ENCODE data around the gene SOX30. TPM values are rescaled to one million over a fixed set of nuclear protein-coding genes. Genes with fewer than 3 reads are reported as not detected.

Gene SOX30
- total RNA-seq, 1 donor from 2014 or later = not detected

DNA sequence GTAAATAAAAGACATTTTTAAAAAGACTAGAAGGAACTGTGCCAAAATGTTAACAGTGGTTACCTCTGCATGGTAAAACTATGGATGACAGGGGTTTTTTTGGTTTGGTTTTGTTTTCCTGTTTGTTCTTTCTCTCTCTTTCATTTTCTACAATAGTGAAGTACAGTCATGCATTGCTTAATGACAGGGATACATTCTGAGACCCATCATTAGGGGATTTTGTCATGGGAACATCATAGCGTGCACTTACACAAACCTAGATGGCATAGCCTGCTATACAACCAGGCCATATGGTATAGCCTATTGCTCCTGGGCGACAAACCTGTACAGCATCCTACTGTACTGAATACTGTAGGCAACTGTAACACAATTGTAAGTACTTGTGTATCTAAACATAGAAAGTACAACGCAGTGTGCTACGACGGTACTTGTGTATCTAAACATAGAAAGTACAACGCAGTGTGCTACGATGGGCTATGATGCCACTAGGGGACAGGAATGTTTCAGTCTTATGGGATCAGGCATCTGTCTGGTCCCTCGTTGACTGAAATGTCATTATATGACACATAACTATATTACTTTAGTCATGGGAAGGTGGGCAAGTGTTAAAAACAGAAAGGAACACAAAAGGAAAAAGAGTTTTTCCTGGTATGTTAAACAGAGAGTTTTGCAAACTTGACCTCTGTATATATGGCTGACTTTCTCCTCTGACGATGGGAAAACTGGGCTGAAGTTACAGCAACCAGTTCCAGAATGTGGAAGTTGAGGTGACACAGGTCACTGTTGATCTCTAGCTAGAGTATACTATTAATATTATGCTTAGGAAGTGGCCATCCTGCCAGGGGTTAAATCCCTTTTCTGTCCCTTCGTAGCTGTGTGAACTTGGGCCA is 69.3 kb downstream of the SOX30 start:
- H3K36me3 ChIP-seq = no peaks in the 10 kb centered on the region
- H3K4me3 ChIP-seq = no peak overlapping the region
- no peaks in the 10 kb centered on the region for H3K27me3 ChIP-seq (ENCODE audit: low read depth)
- DNase-seq = no peak
- TF ChIP-seq, protein P1, sequence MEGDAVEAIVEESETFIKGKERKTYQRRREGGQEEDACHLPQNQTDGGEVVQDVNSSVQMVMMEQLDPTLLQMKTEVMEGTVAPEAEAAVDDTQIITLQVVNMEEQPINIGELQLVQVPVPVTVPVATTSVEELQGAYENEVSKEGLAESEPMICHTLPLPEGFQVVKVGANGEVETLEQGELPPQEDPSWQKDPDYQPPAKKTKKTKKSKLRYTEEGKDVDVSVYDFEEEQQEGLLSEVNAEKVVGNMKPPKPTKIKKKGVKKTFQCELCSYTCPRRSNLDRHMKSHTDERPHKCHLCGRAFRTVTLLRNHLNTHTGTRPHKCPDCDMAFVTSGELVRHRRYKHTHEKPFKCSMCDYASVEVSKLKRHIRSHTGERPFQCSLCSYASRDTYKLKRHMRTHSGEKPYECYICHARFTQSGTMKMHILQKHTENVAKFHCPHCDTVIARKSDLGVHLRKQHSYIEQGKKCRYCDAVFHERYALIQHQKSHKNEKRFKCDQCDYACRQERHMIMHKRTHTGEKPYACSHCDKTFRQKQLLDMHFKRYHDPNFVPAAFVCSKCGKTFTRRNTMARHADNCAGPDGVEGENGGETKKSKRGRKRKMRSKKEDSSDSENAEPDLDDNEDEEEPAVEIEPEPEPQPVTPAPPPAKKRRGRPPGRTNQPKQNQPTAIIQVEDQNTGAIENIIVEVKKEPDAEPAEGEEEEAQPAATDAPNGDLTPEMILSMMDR (IDR thresholded peaks at IDR 0.05) = no peak
- H3K4me1 ChIP-seq = no peaks in the 10 kb centered on the region
- H3K9me3 ChIP-seq = no peaks in the 10 kb centered on the region
- ATAC-seq = no peak
- H3K27ac ChIP-seq = no peak overlapping the region
- intact Hi-C loops (cut with DNase I) = no loop called here

DNA sequence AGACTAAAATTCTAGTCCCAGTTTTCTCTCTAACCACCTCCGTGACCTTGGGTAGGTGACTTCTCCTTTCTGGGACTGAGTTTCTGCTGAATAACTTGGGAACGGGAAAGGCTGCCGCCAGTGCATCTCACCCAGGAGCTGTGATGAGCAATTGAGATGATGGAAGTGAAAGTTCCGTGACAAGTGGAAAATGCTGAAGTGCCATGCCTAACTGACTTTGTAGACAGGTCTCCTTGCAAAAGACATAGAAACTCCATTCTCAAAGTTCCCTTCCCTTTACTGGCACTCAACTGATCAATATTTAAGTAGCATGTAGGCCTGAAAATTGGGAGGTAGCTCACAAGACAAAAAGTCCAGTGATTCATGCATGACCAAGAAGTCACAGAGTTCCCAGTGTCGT is 70.3 kb downstream of the SOX30 start:
- no peaks in the 10 kb centered on the region for H3K9me3 ChIP-seq
- TF ChIP-seq, protein P1 (IDR thresholded peaks at IDR 0.05) = no peak
- no peak for ATAC-seq
- H3K27ac ChIP-seq = no peak overlapping the region
- intact Hi-C loops (cut with DNase I) = no loop called here
- no peak for DNase-seq
- no peaks in the 10 kb centered on the region for H3K36me3 ChIP-seq
- no peaks in the 10 kb centered on the region for H3K27me3 ChIP-seq (ENCODE audit: low read depth)
- H3K4me1 ChIP-seq = no peaks in the 10 kb centered on the region
- H3K4me3 ChIP-seq = no peak overlapping the region

DNA sequence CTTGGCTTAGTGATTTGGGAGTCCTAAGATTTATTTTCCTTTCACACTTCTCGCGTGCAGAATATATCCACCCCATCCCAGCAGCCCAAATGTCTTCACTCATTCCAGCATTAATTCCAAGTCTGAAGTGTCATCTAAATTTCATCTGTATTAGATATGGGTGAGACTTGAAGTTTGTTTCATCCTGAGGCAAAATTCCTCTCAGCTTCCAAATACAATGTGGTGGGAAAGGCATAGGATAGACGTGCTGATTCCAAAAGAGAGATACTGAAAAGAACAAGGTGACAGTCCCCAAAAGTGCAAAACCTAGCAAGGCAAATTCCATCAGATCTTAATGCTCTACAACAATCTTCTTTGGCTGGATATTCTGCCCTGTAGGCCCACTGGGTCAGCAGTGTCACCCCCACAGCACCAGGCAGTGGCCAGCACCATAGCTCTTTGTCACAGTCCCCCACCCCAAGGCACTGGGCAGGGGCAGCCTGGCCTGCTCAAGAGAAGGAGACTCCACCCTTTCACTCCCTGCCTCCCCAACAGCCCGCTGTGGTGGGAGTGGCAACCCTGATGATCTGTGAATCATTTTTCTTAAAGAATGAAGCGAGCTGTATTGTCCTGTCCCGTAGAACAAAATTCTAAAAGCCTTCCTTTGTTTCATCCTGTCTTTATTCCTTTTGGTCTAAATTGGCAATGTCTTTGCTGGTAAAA is 74.0 kb downstream of the SOX30 start:
- TF ChIP-seq, protein P1 (IDR thresholded peaks at IDR 0.05) = no peak
- no peak for DNase-seq
- intact Hi-C loops (cut with DNase I) = no loop called here
- H3K4me1 ChIP-seq = peaks cover 21% of the 10 kb centered on the region
- ATAC-seq = no peak
- H3K9me3 ChIP-seq = no peaks in the 10 kb centered on the region
- H3K4me3 ChIP-seq = no peak overlapping the region
- no peak overlapping the region for H3K27ac ChIP-seq
- no peaks in the 10 kb centered on the region for H3K36me3 ChIP-seq
- peaks cover 16% of the 10 kb centered on the region for H3K27me3 ChIP-seq (ENCODE audit: low read depth)

DNA sequence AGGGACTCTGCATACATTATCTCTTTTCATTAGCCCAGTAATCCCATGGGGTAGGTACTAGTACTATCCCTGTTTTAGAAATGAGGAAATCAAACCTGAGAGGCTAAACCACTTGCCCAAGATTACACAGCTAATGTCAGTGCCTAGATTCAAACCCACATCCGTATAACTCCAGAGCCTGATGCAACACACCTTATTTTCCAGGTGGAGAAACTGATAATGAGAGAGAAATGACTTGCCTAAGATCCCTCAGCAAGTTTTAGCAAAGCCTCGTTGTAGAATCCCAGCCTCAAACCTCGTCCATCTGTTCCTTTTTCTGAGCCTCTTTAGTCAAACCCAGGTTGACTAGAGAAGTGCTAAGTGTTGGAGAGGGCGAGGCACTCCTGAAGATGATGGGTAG is 75.6 kb downstream of the SOX30 start:
- peaks cover 32% of the 10 kb centered on the region for H3K4me1 ChIP-seq
- H3K36me3 ChIP-seq = no peaks in the 10 kb centered on the region
- TF ChIP-seq, protein P1 (IDR thresholded peaks at IDR 0.05) = no peak
- no peaks in the 10 kb centered on the region for H3K9me3 ChIP-seq
- peaks cover 16% of the 10 kb centered on the region for H3K27me3 ChIP-seq (ENCODE audit: low read depth)
- no peak for DNase-seq
- ATAC-seq = no peak
- intact Hi-C loops (cut with DNase I) = no loop called here
- H3K4me3 ChIP-seq = no peak overlapping the region
- no peak overlapping the region for H3K27ac ChIP-seq

Other genes starting within 250 kb of the SOX30 start
- gene NIPAL4, start 192.2 kb downstream of the SOX30 start, total RNA-seq = not detected
- gene ADAM19, start 76.7 kb downstream of the SOX30 start, total RNA-seq = 12.0 TPM
- gene C5orf52, start 19.1 kb upstream of the SOX30 start, total RNA-seq = not detected
- gene THG1L, start 79.0 kb upstream of the SOX30 start, total RNA-seq = 11.3 TPM
- 3.1 TPM for gene LSM11, start 91.3 kb upstream of the SOX30 start, total RNA-seq
- 79.2 TPM for gene CLINT1, start 206.7 kb upstream of the SOX30 start, total RNA-seq

All from lower lobe of right lung (tissue), 2 donors.